Measurements from ENCODE around the gene MAP3K6.

DNA sequence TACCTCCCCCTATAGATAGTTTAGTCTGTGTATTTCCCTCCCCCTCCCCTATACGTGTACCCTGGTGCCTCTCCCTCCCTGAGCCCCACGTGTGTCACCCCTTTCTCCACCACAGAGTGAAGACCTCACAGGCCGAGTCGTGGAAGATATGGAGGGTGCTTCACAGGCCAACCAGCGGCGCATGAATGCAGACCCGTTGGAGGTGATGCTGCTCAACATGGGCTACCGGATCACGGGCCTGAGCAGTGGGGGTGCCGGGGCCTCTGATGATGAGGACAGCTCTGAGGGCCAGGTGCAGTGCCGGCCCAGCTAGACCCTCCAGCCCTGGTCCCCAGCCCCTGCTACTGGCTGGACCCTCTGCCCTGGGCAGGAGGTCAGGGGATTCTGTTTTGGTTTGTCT is 60.7 kb downstream of the MAP3K6 start:
- TF ChIP-seq, protein P1, sequence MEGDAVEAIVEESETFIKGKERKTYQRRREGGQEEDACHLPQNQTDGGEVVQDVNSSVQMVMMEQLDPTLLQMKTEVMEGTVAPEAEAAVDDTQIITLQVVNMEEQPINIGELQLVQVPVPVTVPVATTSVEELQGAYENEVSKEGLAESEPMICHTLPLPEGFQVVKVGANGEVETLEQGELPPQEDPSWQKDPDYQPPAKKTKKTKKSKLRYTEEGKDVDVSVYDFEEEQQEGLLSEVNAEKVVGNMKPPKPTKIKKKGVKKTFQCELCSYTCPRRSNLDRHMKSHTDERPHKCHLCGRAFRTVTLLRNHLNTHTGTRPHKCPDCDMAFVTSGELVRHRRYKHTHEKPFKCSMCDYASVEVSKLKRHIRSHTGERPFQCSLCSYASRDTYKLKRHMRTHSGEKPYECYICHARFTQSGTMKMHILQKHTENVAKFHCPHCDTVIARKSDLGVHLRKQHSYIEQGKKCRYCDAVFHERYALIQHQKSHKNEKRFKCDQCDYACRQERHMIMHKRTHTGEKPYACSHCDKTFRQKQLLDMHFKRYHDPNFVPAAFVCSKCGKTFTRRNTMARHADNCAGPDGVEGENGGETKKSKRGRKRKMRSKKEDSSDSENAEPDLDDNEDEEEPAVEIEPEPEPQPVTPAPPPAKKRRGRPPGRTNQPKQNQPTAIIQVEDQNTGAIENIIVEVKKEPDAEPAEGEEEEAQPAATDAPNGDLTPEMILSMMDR (IDR thresholded peaks at IDR 0.05) = no peak
- no peak for TF ChIP-seq POLR2A (IDR thresholded peaks at IDR 0.05)

Data from transverse colon (tissue), 3 donors.